Body of pancreas (tissue), 4 donors: ENCODE data around the gene JKAMP. TPM values are rescaled to one million over a fixed set of nuclear protein-coding genes. Genes with fewer than 3 reads are reported as not detected.

Experiments
- ATAC-seq: fragments of 150-250 bp; one replicate; pipeline ENCODE4 v1.9.1; 2016
- DNase-seq, 4 donors: peaks; one replicate each; pipeline ENCODE4 v3.0.0-alpha.2; 2019
- H3K27ac ChIP-seq, 4 donors: fragments of 200-600 bp; sonication (generic); 1 replicate in 3 of 4; 2 replicates in 1 of 4; pipeline versions ENCODE4 v1.5.1 to v1.6.1; 2016 to 2019; ENCODE audit warnings: mild to moderate bottlenecking in 1 of 4, mixed read lengths in 1 of 4, moderate library complexity in 1 of 4
- H3K27me3 ChIP-seq, 2 donors: fragments of 200-600 bp; sonication (generic); one replicate each; pipeline ENCODE4 v1.6.0; 2016; ENCODE audit warnings: mild to moderate bottlenecking in 1 of 2
- H3K36me3 ChIP-seq, 2 donors: fragments of 200-600 bp; sonication (generic); replicated peaks in 1 of 2; 2 replicates each; pipeline ENCODE4 v1.5.1; 2016; ENCODE audit warnings: low read depth in 2 of 2; ENCODE audit not compliant: insufficient read depth in 1 of 2
- H3K4me1 ChIP-seq: fragments of 200-600 bp; sonication (generic); one replicate; pipeline ENCODE4 v1.6.0; 2016
- H3K4me3 ChIP-seq, 2 donors: fragments of 200-600 bp; sonication (generic); 1 replicate in 1 of 2; 2 replicates in 1 of 2; pipeline ENCODE4 v1.5.1; 2016 to 2019
- H3K9me3 ChIP-seq, 3 donors: fragments of 200-600 bp; sonication (generic); 1 replicate in 2 of 3; 2 replicates in 1 of 3; pipeline ENCODE4 v1.5.1; 2016
- POLR2A ChIP-seq, 3 donors: fragments of 450-650 bp; IDR thresholded peaks; one replicate each; pipeline ENCODE4 v1.6.1; 2016; ENCODE audit warnings: antibody characterized with exemption in 3 of 3, mild to moderate bottlenecking in 2 of 3
- WGBS, 2 donors: methylation state at CpG; one replicate each; pipeline ENCODE4 v1.1.5; 2017; 5-methylcytosine and 5-hydroxymethylcytosine counted together
- intact Hi-C: fragments of 100-400 bp; cut with DNase I; formaldehyde crosslinking; loops from one replicate; pipeline ENCODE4 v1.15.1; 2023
- total RNA-seq, 2 donors: library from RNA; depleted of rRNA; stranded (reverse); fragments of >200 nt; gene quantifications; one replicate each; pipeline ENCODE4 v1.1.0, GENCODE V29; 2016
- TF ChIP-seq, protein P1 (sequence below), 7 experiments: fragments of 450-650 bp in 4 of 7; fragments of 200-600 bp in 3 of 7; sonication (generic) in 3 of 7; IDR thresholded peaks; one replicate each; pipeline ENCODE4 v1.5.1; 2016 to 2019; ENCODE audit warnings: antibody characterized with exemption in 7 of 7

JKAMP gene
- total RNA-seq, 2 donors from 2014 or later, result 23.1 to 29.8 TPM

DNA sequence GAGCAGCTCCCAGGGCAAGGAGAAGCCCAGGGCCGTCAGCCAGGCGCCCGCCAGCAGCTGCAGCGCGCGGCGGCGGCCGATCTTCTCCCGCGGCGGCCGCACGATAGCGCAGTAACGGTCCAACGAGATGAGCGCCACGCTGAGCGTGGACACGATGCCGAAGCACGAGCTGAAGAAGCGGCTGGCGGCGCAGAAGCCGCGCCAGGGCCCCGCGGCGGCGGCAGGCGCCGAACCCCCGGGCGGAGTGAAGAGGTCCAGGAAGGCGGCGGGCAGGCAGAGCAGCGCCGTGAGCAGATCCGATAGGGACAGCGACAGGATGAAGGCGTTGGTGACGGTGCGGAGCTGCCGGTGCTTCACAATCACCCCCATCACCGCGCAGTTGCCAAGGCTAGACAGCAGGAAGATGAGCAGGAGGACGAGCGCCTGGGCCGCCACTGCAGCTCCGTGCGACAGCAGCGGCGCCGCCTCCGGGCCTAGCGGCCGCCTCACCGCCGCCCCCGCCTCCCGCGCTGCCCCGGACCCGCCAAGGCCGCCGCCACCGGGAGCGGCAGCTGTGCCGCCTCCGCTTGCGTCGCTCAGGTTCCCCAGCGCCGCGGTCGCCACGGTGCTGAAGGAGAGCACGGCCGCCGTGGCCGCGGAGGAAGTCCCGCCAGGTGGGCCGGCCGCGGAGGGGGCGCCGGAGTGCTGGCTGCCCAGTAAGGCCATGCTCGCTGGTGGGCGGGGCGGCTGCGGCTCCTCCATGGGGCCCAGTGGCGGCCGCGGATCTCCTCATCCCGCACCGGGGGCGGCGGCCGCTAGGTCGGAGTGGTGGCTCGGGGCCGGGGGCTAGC, 19.6 kb upstream of the JKAMP start:
- DNase-seq (peak; percentile 70 to 82 (median 75)), ATAC-seq (peak; percentile 86)
- no peaks in the 10 kb centered on the region for H3K36me3 ChIP-seq
- no peaks in the 10 kb centered on the region for H3K27me3 ChIP-seq
- peak in 2 of 3 donors; percentile 14 to 16 for TF ChIP-seq POLR2A (IDR thresholded peaks at IDR 0.05)
- TF ChIP-seq, protein P1, sequence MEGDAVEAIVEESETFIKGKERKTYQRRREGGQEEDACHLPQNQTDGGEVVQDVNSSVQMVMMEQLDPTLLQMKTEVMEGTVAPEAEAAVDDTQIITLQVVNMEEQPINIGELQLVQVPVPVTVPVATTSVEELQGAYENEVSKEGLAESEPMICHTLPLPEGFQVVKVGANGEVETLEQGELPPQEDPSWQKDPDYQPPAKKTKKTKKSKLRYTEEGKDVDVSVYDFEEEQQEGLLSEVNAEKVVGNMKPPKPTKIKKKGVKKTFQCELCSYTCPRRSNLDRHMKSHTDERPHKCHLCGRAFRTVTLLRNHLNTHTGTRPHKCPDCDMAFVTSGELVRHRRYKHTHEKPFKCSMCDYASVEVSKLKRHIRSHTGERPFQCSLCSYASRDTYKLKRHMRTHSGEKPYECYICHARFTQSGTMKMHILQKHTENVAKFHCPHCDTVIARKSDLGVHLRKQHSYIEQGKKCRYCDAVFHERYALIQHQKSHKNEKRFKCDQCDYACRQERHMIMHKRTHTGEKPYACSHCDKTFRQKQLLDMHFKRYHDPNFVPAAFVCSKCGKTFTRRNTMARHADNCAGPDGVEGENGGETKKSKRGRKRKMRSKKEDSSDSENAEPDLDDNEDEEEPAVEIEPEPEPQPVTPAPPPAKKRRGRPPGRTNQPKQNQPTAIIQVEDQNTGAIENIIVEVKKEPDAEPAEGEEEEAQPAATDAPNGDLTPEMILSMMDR (IDR thresholded peaks at IDR 0.05), result no peak
- WGBS, 2 donors, result 0% methylated on average over 3 to 99 of the region's 105 CpGs
- intact Hi-C loops, result no loop called here
- H3K27ac ChIP-seq, result peak overlapping the region in 3 of 4 donors; percentile 60 to 73 (median 70)
- H3K4me3 ChIP-seq, result peak overlapping the region; percentile 45 to 55
- H3K4me1 ChIP-seq, result peaks cover 11% of the 10 kb centered on the region
- no peaks in the 10 kb centered on the region for H3K9me3 ChIP-seq

DNA sequence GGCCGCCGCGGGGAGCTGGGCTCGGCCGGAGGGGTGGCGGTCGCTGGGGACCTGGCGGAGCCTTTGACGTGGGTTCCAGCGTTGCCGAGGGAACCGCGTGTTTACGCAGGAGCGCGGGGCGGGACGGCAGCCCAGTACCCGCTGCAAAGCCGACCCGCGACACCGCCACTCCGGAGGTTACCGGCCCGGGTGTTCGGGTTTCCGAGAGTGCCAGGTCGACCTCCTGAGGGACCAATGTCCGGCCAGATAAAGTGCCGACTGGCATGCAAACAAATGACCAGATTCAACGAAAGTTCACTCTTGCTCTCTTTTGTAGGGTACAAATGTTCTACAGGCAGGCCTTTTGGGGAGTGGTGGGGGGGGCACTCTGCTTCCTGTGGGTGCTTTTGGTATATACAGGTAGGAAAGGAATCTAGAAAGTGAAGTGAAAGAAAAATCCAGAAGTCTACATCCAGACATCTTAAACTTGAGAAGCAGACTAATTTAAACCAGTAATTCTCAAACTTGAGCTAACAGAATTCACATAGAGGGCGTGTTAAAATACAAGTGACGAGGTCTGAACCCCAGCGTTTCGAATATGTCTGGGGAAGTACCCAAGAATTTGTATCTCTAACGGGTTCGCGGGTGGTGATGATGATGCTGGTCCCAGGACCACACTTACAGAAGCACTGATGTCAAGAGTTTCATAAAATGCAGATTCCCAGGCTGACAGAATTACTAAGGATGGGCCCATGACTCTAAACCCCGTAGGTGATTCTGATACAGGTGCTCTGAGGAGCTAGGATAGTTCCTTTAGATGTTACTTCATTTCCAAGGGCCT, 18.8 kb upstream of the JKAMP start, which contains the start of gene GPR135:
TSS of gene GPR135 (minus strand) at position 65 of the 820 bp plus-strand sequence. CDS start 154 bp downstream, outside the sequence.
- Histone ChIP-seq H3K36me3 (no peaks in the 10 kb centered on the region), H3K9me3 (no peaks in the 10 kb centered on the region), H3K27me3 (no peaks in the 10 kb centered on the region), H3K4me3 (peak within 1 kb of the TSS; percentile 45 to 55), H3K27ac (peak within 1 kb of the TSS in 3 of 4 donors; percentile 60 to 73 (median 70)), H3K4me1 (peaks cover 11% of the 10 kb centered on the region)
- peak in 1 of 3 donors; percentile 4 for TF ChIP-seq POLR2A (IDR thresholded peaks at IDR 0.05)
- TF ChIP-seq, protein P1 (IDR thresholded peaks at IDR 0.05), result no peak
- WGBS, 2 donors, result 18 to 51% methylated on average over 11 to 40 of the region's 40 CpGs
- intact Hi-C loops, result no loop called here
- peak in 2 of 4 donors; percentile 59 to 61 for DNase-seq
- ATAC-seq, result peak; percentile 63

DNA sequence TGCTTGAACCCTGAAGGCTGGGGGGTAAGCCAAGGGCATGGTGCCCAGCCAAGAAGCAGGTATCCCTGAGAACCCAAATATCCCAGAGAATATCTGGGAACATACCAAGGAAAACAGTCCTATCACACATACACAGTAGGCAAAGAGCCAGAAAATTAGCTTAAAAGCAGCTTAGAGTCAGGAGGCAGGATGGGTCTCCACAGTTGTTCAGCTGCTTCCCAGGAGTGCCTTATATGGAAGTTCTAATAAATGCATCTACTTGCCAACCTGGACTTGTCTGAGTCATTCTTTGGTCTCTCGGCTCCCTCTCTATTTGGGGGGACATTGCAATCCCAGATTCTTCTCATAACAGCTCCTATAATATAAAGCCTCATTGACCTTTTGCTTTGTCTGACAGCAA, 10.1 kb upstream of the JKAMP start:
- 88 to 92% methylated on average over 1 of the region's 1 CpG for WGBS, 2 donors
- intact Hi-C loops, result no loop called here

DNA sequence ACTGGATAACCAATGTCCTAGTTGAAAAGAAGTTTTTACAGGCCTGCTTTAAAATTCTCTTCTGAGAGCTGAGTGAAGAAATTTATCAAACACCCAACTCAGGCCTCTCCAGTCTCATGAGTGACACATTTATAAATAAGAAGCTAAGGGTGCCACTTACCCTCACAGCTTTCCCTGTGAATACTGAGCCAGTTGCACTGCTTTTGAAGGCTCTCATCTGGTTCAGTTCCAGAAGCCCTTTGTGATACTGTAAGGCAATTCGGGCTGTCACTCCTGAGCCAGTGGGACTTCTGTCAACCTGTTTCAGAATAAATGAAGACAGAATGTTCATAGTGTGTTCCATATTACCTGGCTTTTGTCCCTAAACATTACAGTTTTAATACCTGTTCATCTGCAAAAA, 8.6 kb upstream of the JKAMP start:
- Histone ChIP-seq H3K9me3 (no peaks in the 10 kb centered on the region), H3K4me3 (no peak overlapping the region), H3K27ac (no peak overlapping the region), H3K27me3 (no peaks in the 10 kb centered on the region), H3K4me1 (peaks cover 3% of the 10 kb centered on the region), H3K36me3 (peaks cover 0 to 11% of the 10 kb centered on the region in 2 donors)
- WGBS, 2 donors, result 85 to 100% methylated on average over 1 of the region's 1 CpG
- intact Hi-C loops, result no loop called here
- ATAC-seq (no peak), DNase-seq (no peak)
- no peak for TF ChIP-seq POLR2A (IDR thresholded peaks at IDR 0.05)

More for the DNA sequence above, 10.1 kb upstream of the JKAMP start:
- H3K4me3 ChIP-seq, result no peak overlapping the region
- peaks cover 0 to 11% of the 10 kb centered on the region in 2 donors for H3K36me3 ChIP-seq
- no peak for TF ChIP-seq POLR2A (IDR thresholded peaks at IDR 0.05)
- TF ChIP-seq, protein P1 (IDR thresholded peaks at IDR 0.05), result no peak
- ATAC-seq (no peak), DNase-seq (no peak)
- H3K27ac ChIP-seq, result no peak overlapping the region
- H3K9me3 ChIP-seq, result no peaks in the 10 kb centered on the region
- H3K27me3 ChIP-seq, result no peaks in the 10 kb centered on the region
- H3K4me1 ChIP-seq, result no peaks in the 10 kb centered on the region

DNA sequence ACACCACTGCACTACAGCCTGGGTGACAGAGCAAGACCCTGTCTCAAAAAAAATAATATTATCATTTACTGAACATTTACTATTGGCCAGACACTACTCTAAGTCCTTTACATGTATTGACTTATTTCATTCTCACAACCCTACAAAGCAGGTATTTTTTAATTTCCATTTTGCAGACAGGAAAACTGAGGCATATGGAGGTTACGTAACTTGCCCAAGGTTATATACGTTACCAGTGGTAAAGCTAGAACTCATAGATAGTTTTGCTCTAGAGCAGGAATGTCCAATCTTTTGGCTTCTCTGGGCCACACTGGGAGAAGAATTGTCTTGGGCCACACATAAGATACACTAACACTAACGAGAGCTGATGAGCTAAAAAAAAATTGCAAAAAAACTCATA, 5.8 kb upstream of the JKAMP start:
- DNase-seq, result no peak
- Histone ChIP-seq H3K9me3 (no peaks in the 10 kb centered on the region), H3K4me1 (peaks cover 29% of the 10 kb centered on the region), H3K4me3 (no peak overlapping the region), H3K27ac (no peak overlapping the region), H3K36me3 (peaks cover 0 to 11% of the 10 kb centered on the region in 2 donors), H3K27me3 (no peaks in the 10 kb centered on the region)
- ATAC-seq, result no peak
- 92% methylated on average over 3 of the region's 3 CpGs for WGBS, 2 donors
- intact Hi-C loops, result no loop called here
- no peak for TF ChIP-seq POLR2A (IDR thresholded peaks at IDR 0.05)
- TF ChIP-seq, protein P1 (IDR thresholded peaks at IDR 0.05), result no peak
